Measurements from ENCODE around the gene PIP5K1A.

GRCh38 chr1:151210830-151211229 lies 12.5 kb downstream of the PIP5K1A start:
- no peak for TF ChIP-seq CTCF (IDR thresholded peaks at IDR 0.05)
- TF ChIP-seq POLR2A (IDR thresholded peaks at IDR 0.05), result no peak
